Adrenal gland (tissue), 12 donors: Measurements from ENCODE around the gene WFIKKN2. TPM values are rescaled to one million over a fixed set of nuclear protein-coding genes. Genes with fewer than 3 reads are reported as not detected.

Source experiments
- DNase-seq, 7 donors: peaks; one replicate each; pipeline ENCODE4 v3.0.0-alpha.2; 2019 to 2020
- H3K27ac ChIP-seq, 5 donors: fragments of 200-600 bp; sonication (generic) in 4 of 5; 1 replicate in 3 of 5; 2 replicates in 2 of 5; pipeline versions ENCODE4 v1.5.1 to v1.8.0; 2016 to 2020; ENCODE audit warnings: mild to moderate bottlenecking in 1 of 5
- H3K27me3 ChIP-seq: fragments of 200-600 bp; 2 replicates; pipeline ENCODE4 v1.8.0; 2021
- H3K36me3 ChIP-seq, 2 donors: fragments of 200-600 bp; replicated peaks in 1 of 2; 1 replicate in 1 of 2; 2 replicates in 1 of 2; pipeline versions ENCODE4 v1.5.1 to v1.8.0; 2018 to 2022
- H3K4me1 ChIP-seq, 2 donors: fragments of 200-600 bp; replicated peaks in 1 of 2; 1 replicate in 1 of 2; 2 replicates in 1 of 2; pipeline versions ENCODE4 v1.5.1 to v1.8.0; 2018 to 2021
- H3K4me3 ChIP-seq, 4 donors: fragments of 200-600 bp; sonication (generic) in 3 of 4; one replicate each; pipeline ENCODE4 v1.5.1; 2016 to 2018
- H3K9me3 ChIP-seq, 3 donors: fragments of 200-600 bp; sonication (generic) in 1 of 3; replicated peaks in 1 of 3; 1 replicate in 2 of 3; 2 replicates in 1 of 3; pipeline versions ENCODE4 v1.5.1 to v1.8.0; 2016 to 2021
- POLR2A ChIP-seq, 2 donors: fragments of 450-650 bp; IDR thresholded peaks; one replicate each; pipeline ENCODE4 v1.6.1; 2017; ENCODE audit warnings: antibody characterized with exemption in 2 of 2, mild to moderate bottlenecking in 2 of 2, moderate library complexity in 1 of 2
- WGBS, 4 donors: extraction: QIAGEN DNeasy Blood & Tissue Kit in 2 of 4; methylation state at CpG; one replicate each; pipeline versions ENCODE4 v1.1.5 to v1.1.7; 2013 to 2017; 5-methylcytosine and 5-hydroxymethylcytosine counted together
- intact Hi-C, 2 donors: fragments of 100-400 bp; cut with DNase I; formaldehyde crosslinking; loops; one replicate each; pipeline versions ENCODE4 v1.14.1 to v1.15.0; 2022 to 2023
- polyA plus RNA-seq, 3 donors: library from polyadenylated mRNA; stranded (reverse); fragments of 200-250 nt in 2 of 3; fragments of 350-450 nt in 1 of 3; fragmentation: Illumina TruSeq in 1 of 3; extraction: RNeasy Lipid Tissue Mini Kit (QIAGEN cat#74804) in 1 of 3; gene quantifications; one replicate each; pipeline ENCODE4 v1.2.3, GENCODE V29; 2013 to 2014
- total RNA-seq, 9 donors: library from RNA; depleted of rRNA in 4 of 9; stranded (reverse); fragments of >200 nt in 4 of 9; fragments of 120-200 nt in 1 of 9; fragmentation: NEBNext Ultra II Directional in 1 of 9; extraction: Animal tissue kit (Norgen Biotek cat#: 25700) in 1 of 9; gene quantifications; one replicate each; pipeline versions ENCODE4 v1.1.0 to v1.2.4, GENCODE V29; 2013 to 2023
- TF ChIP-seq, protein P1 (sequence below), 6 experiments: fragments of 450-650 bp in 4 of 6; fragments of 200-600 bp in 2 of 6; sonication (generic) in 1 of 6; IDR thresholded peaks; 1 replicate in 5 of 6; 2 replicates in 1 of 6; pipeline versions ENCODE4 v1.5.1 to v1.8.0; 2016 to 2021; ENCODE audit warnings: antibody characterized with exemption in 6 of 6, mild to moderate bottlenecking in 2 of 6, moderate library complexity in 1 of 6
- donor health status: healthy with polysubstance abuse.
- donor health status: Bipolar disorder and iron deficiency.
- donor health status: DM: yes; HTN: yes; CAD: no.
- donor health status: DM: no; HTN: no; CAD: no.
- donor health status: DM: no; HTN: no; CAD: no.
- donor health status: DM: yes; HTN: yes; CAD: no.

WFIKKN2 gene
- total and polyA plus RNA-seq, 12 donors = 0.81 to 4.3 (median 1.4) TPM

DNA sequence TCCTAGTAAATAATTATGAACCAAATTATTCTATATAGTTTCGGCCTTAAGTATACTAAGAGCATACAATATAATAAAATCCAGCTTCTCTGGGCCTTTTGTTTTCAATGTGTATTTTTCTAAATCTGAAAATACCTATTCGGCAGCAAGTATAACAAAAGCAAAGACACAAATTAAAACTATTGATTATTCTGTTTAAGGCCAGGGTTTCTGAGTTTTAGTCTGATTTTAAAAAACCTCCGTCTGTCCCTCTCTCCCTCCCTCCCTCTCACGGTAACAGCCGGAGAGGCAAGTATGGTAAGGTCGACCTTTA is 29.3 kb downstream of the WFIKKN2 start:
- Histone ChIP-seq H3K4me1 (peaks cover 16 to 51% of the 10 kb centered on the region in 2 donors), H3K27me3 (no peaks in the 10 kb centered on the region), H3K4me3 (peak overlapping the region; percentile 64 to 96 (median 90)), H3K27ac (peak overlapping the region; percentile 97 to 100 (median 99)), H3K9me3 (no peaks in the 10 kb centered on the region), H3K36me3 (peaks cover 0 to 22% of the 10 kb centered on the region in 2 donors)
- DNase-seq = peak in 2 of 7 donors; percentile 32 to 55
- 6 to 10% (median 8%) methylated on average over 6 of the region's 6 CpGs for WGBS, 4 donors
- intact Hi-C loops = no loop called here
- TF ChIP-seq, protein P1, sequence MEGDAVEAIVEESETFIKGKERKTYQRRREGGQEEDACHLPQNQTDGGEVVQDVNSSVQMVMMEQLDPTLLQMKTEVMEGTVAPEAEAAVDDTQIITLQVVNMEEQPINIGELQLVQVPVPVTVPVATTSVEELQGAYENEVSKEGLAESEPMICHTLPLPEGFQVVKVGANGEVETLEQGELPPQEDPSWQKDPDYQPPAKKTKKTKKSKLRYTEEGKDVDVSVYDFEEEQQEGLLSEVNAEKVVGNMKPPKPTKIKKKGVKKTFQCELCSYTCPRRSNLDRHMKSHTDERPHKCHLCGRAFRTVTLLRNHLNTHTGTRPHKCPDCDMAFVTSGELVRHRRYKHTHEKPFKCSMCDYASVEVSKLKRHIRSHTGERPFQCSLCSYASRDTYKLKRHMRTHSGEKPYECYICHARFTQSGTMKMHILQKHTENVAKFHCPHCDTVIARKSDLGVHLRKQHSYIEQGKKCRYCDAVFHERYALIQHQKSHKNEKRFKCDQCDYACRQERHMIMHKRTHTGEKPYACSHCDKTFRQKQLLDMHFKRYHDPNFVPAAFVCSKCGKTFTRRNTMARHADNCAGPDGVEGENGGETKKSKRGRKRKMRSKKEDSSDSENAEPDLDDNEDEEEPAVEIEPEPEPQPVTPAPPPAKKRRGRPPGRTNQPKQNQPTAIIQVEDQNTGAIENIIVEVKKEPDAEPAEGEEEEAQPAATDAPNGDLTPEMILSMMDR (IDR thresholded peaks at IDR 0.05) = no peak
- TF ChIP-seq POLR2A (IDR thresholded peaks at IDR 0.05) = no peak

DNA sequence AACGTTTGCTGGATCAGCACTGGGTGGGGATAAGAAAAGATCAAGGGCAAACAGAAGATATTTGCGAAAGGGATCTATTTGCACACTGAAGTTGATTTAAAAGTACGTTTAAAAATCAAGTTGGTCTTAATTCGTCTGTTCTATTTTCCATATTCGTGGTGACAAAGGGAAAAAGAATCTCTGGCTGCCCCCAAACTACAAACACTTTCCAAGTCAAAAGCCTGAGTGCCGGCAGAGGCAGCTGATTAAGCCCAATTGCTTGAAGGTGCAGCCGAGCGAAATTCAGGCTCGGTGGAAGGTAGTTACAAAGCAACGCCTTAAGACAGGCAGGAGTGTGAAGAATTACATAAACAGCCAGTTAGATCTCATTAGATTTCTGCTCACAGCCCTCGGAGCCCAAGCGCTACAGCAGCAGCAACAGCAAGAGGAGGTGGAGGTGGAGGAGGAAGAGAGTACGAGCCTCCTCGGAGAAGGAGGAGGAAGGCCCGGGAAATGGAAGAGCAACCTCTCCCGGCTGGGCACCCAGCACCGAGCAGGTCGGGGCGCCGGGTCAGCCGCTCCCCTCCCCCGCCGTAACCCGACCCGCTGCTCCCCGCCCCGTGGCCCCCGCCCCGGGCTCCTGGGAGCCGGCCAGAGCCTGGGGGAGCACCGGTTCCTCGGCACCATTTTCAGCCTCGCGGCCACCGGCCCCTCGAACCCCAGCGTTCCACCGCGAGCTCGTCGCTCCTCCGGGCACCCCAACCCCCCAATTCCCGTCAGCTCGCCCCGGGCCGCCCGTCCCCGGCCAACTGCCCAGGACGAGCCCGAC is 29.9 kb downstream of the WFIKKN2 start:
- WGBS, 4 donors = 0 to 1% (median 1%) methylated on average over 15 to 50 of the region's 50 CpGs
- peak; percentile 53 to 81 (median 75) for DNase-seq

DNA sequence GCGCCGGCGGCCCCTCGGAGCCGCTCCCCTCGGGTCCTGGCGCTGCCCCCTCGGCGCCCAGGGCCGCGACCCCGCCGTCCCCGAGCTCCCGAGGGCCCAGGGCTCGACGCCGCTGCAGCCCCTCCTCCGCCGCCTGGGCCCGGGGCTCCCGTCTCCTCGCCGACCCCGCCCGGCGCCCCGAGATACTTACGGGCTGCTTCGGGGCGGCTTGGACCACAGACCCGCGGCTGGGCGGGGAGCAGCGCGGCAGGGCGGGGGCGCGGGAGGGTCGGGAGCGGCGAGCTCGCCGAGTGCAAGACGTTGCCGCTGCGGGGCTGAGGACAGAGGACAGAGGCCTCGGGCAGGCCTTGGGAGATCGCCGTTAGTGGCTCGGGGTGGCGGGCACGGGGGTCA is 30.5 kb downstream of the WFIKKN2 start:
- 0 to 1% methylated on average over 50 to 53 of the region's 53 CpGs; no CpG with 5 or more reads in 2 of the 4 donors for WGBS, 4 donors
- Histone ChIP-seq H3K27ac (peak overlapping the region; percentile 97 to 100 (median 99)), H3K27me3 (no peaks in the 10 kb centered on the region), H3K9me3 (no peaks in the 10 kb centered on the region), H3K4me3 (peak overlapping the region; percentile 64 to 96 (median 90)), H3K4me1 (peaks cover 11 to 50% of the 10 kb centered on the region in 2 donors), H3K36me3 (peaks cover 0 to 22% of the 10 kb centered on the region in 2 donors)
- no peak for TF ChIP-seq POLR2A (IDR thresholded peaks at IDR 0.05)
- TF ChIP-seq, protein P1 (IDR thresholded peaks at IDR 0.05) = no peak
- no peak for DNase-seq
- intact Hi-C loops = no loop called here

More for the DNA sequence above, 29.9 kb downstream of the WFIKKN2 start:
- H3K9me3 ChIP-seq = no peaks in the 10 kb centered on the region
- no peaks in the 10 kb centered on the region for H3K27me3 ChIP-seq
- TF ChIP-seq, protein P1 (IDR thresholded peaks at IDR 0.05) = no peak
- peak in 1 of 2 donors; percentile 56 for TF ChIP-seq POLR2A (IDR thresholded peaks at IDR 0.05)
- H3K4me3 ChIP-seq = peak overlapping the region; percentile 64 to 96 (median 90)
- H3K4me1 ChIP-seq = peaks cover 11 to 51% of the 10 kb centered on the region in 2 donors
- H3K27ac ChIP-seq = peak overlapping the region; percentile 97 to 100 (median 99)
- H3K36me3 ChIP-seq = peaks cover 0 to 22% of the 10 kb centered on the region in 2 donors
- intact Hi-C loops = no loop called here

DNA sequence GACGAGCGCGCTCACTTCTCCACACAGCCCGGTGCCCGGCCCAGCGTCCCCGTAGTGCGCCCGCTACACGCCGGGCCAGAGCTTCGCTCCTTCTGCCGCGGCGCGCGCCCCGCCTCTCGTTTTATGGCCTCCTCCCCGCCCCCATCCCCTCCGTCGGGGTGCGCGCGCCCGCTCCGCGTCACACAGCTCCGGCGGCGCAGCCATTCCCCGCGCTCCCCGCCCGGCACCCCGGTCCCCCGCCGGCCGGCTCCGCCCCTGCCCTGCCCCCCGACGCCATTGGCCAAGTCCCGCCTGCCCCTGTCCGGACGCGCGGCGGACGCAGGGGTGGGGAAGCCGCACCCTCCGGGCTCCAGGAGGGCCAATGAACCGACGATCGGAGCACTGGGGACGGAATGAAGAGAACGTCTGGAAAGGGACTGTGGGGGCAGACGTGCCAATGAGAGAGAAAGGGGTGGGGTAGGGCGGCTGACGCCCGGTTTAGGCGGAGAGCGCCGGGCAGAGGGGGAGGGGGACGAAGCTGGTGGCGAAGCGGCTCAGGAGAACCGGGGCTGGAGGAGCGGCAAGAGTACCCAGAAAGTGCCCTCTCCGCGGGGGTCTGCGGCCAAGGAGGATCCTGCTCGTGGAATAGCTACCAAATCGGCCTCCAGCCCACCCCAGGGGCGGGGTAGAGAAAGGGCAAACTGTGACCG is 31.0 kb downstream of the WFIKKN2 start, which contains the start of gene TOB1:
TSS of gene TOB1 (minus strand) at position 94 of the 689 bp plus-strand sequence. CDS start 2,337 bp downstream, outside the sequence.
- H3K9me3 ChIP-seq = no peaks in the 10 kb centered on the region
- peak; percentile 98 to 99 for TF ChIP-seq POLR2A (IDR thresholded peaks at IDR 0.05)
- TF ChIP-seq, protein P1 (IDR thresholded peaks at IDR 0.05) = peak in 1 of 6 experiments; percentile 14
- WGBS, 4 donors = 0 to 1% (median 1%) methylated on average over 20 to 75 of the region's 75 CpGs
- peak; percentile 98 to 99 (median 98) for DNase-seq
- peak within 1 kb of the TSS; percentile 64 to 96 (median 90) for H3K4me3 ChIP-seq
- H3K4me1 ChIP-seq = peaks cover 11 to 44% of the 10 kb centered on the region in 2 donors
- peak within 1 kb of the TSS; percentile 97 to 100 (median 100) for H3K27ac ChIP-seq
- peaks cover 0 to 22% of the 10 kb centered on the region in 2 donors for H3K36me3 ChIP-seq
- intact Hi-C loops = no loop called here
- no peaks in the 10 kb centered on the region for H3K27me3 ChIP-seq
